Upper lobe of left lung (tissue), 6 donors: Measurements from ENCODE around the gene LRTM2. TPM values are rescaled to one million over a fixed set of nuclear protein-coding genes. Genes with fewer than 3 reads are reported as not detected.

Source experiments
- ATAC-seq, 2 donors: fragments of 200-7000 bp; cut with Tn5 transposase; one replicate each; pipeline ENCODE4 v1.9.1; 2022; ENCODE audit warnings: mild to moderate bottlenecking in 2 of 2, moderate library complexity in 2 of 2; ENCODE audit not compliant: low FRiP score in 2 of 2
- DNase-seq, 2 donors: peaks; one replicate each; pipeline ENCODE4 v3.0.0-alpha.2; 2019 to 2020
- H3K27ac ChIP-seq, 4 donors: fragments of 200-600 bp; sonication (generic); one replicate each; pipeline ENCODE4 v1.5.1; 2016 to 2019
- H3K27me3 ChIP-seq, 4 donors: fragments of 200-600 bp; sonication (generic); one replicate each; pipeline ENCODE4 v1.5.1; 2017 to 2019
- H3K36me3 ChIP-seq, 4 donors: fragments of 200-600 bp; sonication (generic); one replicate each; pipeline ENCODE4 v1.5.1; 2016 to 2019
- H3K4me1 ChIP-seq, 4 donors: fragments of 200-600 bp; sonication (generic); one replicate each; pipeline ENCODE4 v1.5.1; 2018 to 2019
- H3K4me3 ChIP-seq, 4 donors: fragments of 200-600 bp; sonication (generic); one replicate each; pipeline ENCODE4 v1.5.1; 2017 to 2019; ENCODE audit warnings: mild to moderate bottlenecking in 2 of 4, moderate library complexity in 1 of 4
- H3K9me3 ChIP-seq, 4 donors: fragments of 200-600 bp; sonication (generic); one replicate each; pipeline ENCODE4 v1.5.1; 2018 to 2019
- CTCF ChIP-seq, 6 experiments: fragments of 450-650 bp in 4 of 6; fragments of 200-600 bp in 2 of 6; sonication (generic) in 2 of 6; IDR thresholded peaks; one replicate each; pipeline ENCODE4 v1.5.1; 2016 to 2019; ENCODE audit warnings: antibody characterized with exemption in 6 of 6
- EP300 ChIP-seq, 4 donors: sonication (generic); formaldehyde crosslinking; IDR thresholded peaks; one replicate each; pipeline ENCODE4 v1.5.1; 2017; ENCODE audit warnings: antibody characterized with exemption in 4 of 4, control low read depth in 2 of 4
- POLR2A ChIP-seq, 4 donors: fragments of 450-650 bp; IDR thresholded peaks; one replicate each; pipeline ENCODE4 v1.5.1; 2016 to 2017; ENCODE audit warnings: antibody characterized with exemption in 4 of 4, mild to moderate bottlenecking in 2 of 4
- POLR2AphosphoS5 ChIP-seq, 2 donors: sonication (generic); formaldehyde crosslinking; IDR thresholded peaks; one replicate each; pipeline ENCODE4 v1.5.1; 2017; ENCODE audit warnings: antibody characterized with exemption in 2 of 2
- WGBS, 2 donors: methylation state at CpG; one replicate each; pipeline ENCODE4 v1.1.5; 2017 to 2018; 5-methylcytosine and 5-hydroxymethylcytosine counted together
- total RNA-seq, 6 donors: library from RNA; depleted of rRNA in 4 of 6; stranded (reverse); fragments of >200 nt in 4 of 6; gene quantifications; one replicate each; pipeline versions ENCODE4 v1.1.0 to v1.2.1, GENCODE V29; 2016 to 2021
- donor health status: DM: no; HTN: no; CAD: no; lungs with moderate emphysema.
- donor health status: DM: no; HTN: yes; CAD: no; lungs with severe emphysema.

Gene LRTM2
- total RNA-seq, 6 donors from 2014 or later, result not detected

- no peak for ATAC-seq
- no peaks in the 10 kb centered on the region for H3K9me3 ChIP-seq
- TF ChIP-seq CTCF (IDR thresholded peaks at IDR 0.05) (no peak), POLR2AphosphoS5 (IDR thresholded peaks at IDR 0.05) (no peak), POLR2A (IDR thresholded peaks at IDR 0.05) (no peak), EP300 (IDR thresholded peaks at IDR 0.05) (no peak)
- no peaks in the 10 kb centered on the region for H3K4me1 ChIP-seq
- H3K4me3 ChIP-seq, result no peak overlapping the region
- WGBS, 2 donors, result 81 to 85% methylated on average over 7 to 8 of the region's 8 CpGs
- no peaks in the 10 kb centered on the region for H3K27me3 ChIP-seq
- DNase-seq, result no peak
- H3K36me3 ChIP-seq, result no peaks in the 10 kb centered on the region
- H3K27ac ChIP-seq, result no peak overlapping the region
These were observed 62.0 kb downstream of the LRTM2 start for GRCh38 chr12:1882405-1882804.

- Histone ChIP-seq H3K4me3 (no peak overlapping the region), H3K27me3 (no peaks in the 10 kb centered on the region), H3K4me1 (no peaks in the 10 kb centered on the region), H3K36me3 (no peaks in the 10 kb centered on the region), H3K27ac (no peak overlapping the region), H3K9me3 (no peaks in the 10 kb centered on the region)
- TF ChIP-seq CTCF (IDR thresholded peaks at IDR 0.05) (no peak), EP300 (IDR thresholded peaks at IDR 0.05) (no peak), POLR2AphosphoS5 (IDR thresholded peaks at IDR 0.05) (no peak), POLR2A (IDR thresholded peaks at IDR 0.05) (no peak)
- ATAC-seq (no peak), DNase-seq (peak in 1 of 2 donors; percentile 55)
- 77 to 88% methylated on average over 8 to 19 of the region's 19 CpGs for WGBS, 2 donors
These were observed 62.6 kb downstream of the LRTM2 start for GRCh38 chr12:1882850-1883470.

- no peaks in the 10 kb centered on the region for H3K27me3 ChIP-seq
- H3K27ac ChIP-seq, result no peak overlapping the region
- H3K36me3 ChIP-seq, result no peaks in the 10 kb centered on the region
- H3K9me3 ChIP-seq, result no peaks in the 10 kb centered on the region
- DNase-seq (no peak), ATAC-seq (no peak)
- TF ChIP-seq CTCF (IDR thresholded peaks at IDR 0.05) (no peak), POLR2AphosphoS5 (IDR thresholded peaks at IDR 0.05) (no peak), POLR2A (IDR thresholded peaks at IDR 0.05) (no peak), EP300 (IDR thresholded peaks at IDR 0.05) (no peak)
- no peak overlapping the region for H3K4me3 ChIP-seq
- H3K4me1 ChIP-seq, result no peaks in the 10 kb centered on the region
- 84 to 94% methylated on average over 6 to 8 of the region's 8 CpGs for WGBS, 2 donors
These were observed 63.1 kb downstream of the LRTM2 start for GRCh38 chr12:1883513-1883912.

GRCh38 chr12:1884651-1885050, 64.3 kb downstream of the LRTM2 start:
- no peaks in the 10 kb centered on the region for H3K9me3 ChIP-seq
- H3K27ac ChIP-seq, result no peak overlapping the region
- H3K4me3 ChIP-seq, result no peak overlapping the region
- H3K36me3 ChIP-seq, result no peaks in the 10 kb centered on the region
- TF ChIP-seq POLR2A (IDR thresholded peaks at IDR 0.05), result no peak
- no peak for TF ChIP-seq CTCF (IDR thresholded peaks at IDR 0.05)
- no peak for TF ChIP-seq POLR2AphosphoS5 (IDR thresholded peaks at IDR 0.05)
- no peak for TF ChIP-seq EP300 (IDR thresholded peaks at IDR 0.05)
- H3K27me3 ChIP-seq, result no peaks in the 10 kb centered on the region
- DNase-seq, result peak in 1 of 2 donors; percentile 40
- WGBS, 2 donors, result 60 to 92% methylated on average over 1 to 9 of the region's 9 CpGs
- ATAC-seq, result no peak
- H3K4me1 ChIP-seq, result no peaks in the 10 kb centered on the region

- Histone ChIP-seq H3K27ac (no peak overlapping the region), H3K9me3 (no peaks in the 10 kb centered on the region), H3K4me3 (no peak overlapping the region), H3K27me3 (no peaks in the 10 kb centered on the region), H3K36me3 (no peaks in the 10 kb centered on the region), H3K4me1 (no peaks in the 10 kb centered on the region)
- TF ChIP-seq CTCF (IDR thresholded peaks at IDR 0.05) (no peak), POLR2A (IDR thresholded peaks at IDR 0.05) (no peak), EP300 (IDR thresholded peaks at IDR 0.05) (no peak), POLR2AphosphoS5 (IDR thresholded peaks at IDR 0.05) (no peak)
- DNase-seq (peak in 1 of 2 donors; percentile 38), ATAC-seq (no peak)
- WGBS, 2 donors, result 85 to 87% methylated on average over 5 of the region's 5 CpGs
These were observed 64.8 kb downstream of the LRTM2 start for GRCh38 chr12:1885082-1885596.
